Prostate gland (tissue), 2 donors: ENCODE data around the gene ARHGEF28. TPM values are rescaled to one million over a fixed set of nuclear protein-coding genes. Genes with fewer than 3 reads are reported as not detected.
A peak's percentile ranks its signal among the peaks of the same experiment; 100 is the strongest.

Experiments
- DNase-seq: peaks from one replicate; pipeline ENCODE4 v3.0.0-alpha.2; 2019; ENCODE audit warnings: low spot score
- H3K27ac ChIP-seq, 2 donors: fragments of 200-600 bp; sonication (generic); 2 replicates each; pipeline ENCODE4 v1.5.1; 2017 to 2019
- H3K27me3 ChIP-seq: fragments of 200-600 bp; sonication (generic); replicated peaks from 2 replicates; pipeline ENCODE4 v1.5.1; 2019; ENCODE audit not compliant: insufficient read depth
- H3K36me3 ChIP-seq, 2 donors: fragments of 200-600 bp; sonication (generic); 1 replicate in 1 of 2; 2 replicates in 1 of 2; pipeline versions ENCODE4 v1.5.1 to v1.8.1; 2017 to 2019
- H3K4me1 ChIP-seq: fragments of 200-600 bp; sonication (generic); replicated peaks from 2 replicates; pipeline ENCODE4 v1.5.1; 2019
- H3K4me3 ChIP-seq, 2 donors: fragments of 200-600 bp; sonication (generic); 2 replicates each; pipeline ENCODE4 v1.5.1; 2017 to 2019
- H3K9me3 ChIP-seq: fragments of 200-600 bp; sonication (generic); 2 replicates; pipeline ENCODE4 v1.5.1; 2017
- CTCF ChIP-seq, 4 experiments: fragments of 200-600 bp in 2 of 4; fragments of 450-650 bp in 2 of 4; sonication (generic) in 2 of 4; IDR thresholded peaks; 1 replicate in 3 of 4; 2 replicates in 1 of 4; pipeline ENCODE4 v1.5.1; 2016 to 2019; ENCODE audit warnings: antibody characterized with exemption in 4 of 4, mild to moderate bottlenecking in 2 of 4, moderate library complexity in 2 of 4
- POLR2A ChIP-seq: fragments of 450-650 bp; IDR thresholded peaks from one replicate; pipeline ENCODE4 v1.6.1; 2016; ENCODE audit warnings: antibody characterized with exemption, mild to moderate bottlenecking
- POLR2AphosphoS5 ChIP-seq: sonication (generic); formaldehyde crosslinking; IDR thresholded peaks from one replicate; pipeline ENCODE4 v1.6.1; 2017; ENCODE audit warnings: antibody characterized with exemption
- WGBS: methylation state at CpG from one replicate; pipeline ENCODE4 v1.1.5; 2018; 5-methylcytosine and 5-hydroxymethylcytosine counted together
- intact Hi-C: fragments of 100-400 bp; cut with DNase I; formaldehyde crosslinking; loops from one replicate; pipeline ENCODE4 v1.14.2; 2022
- total RNA-seq, 2 donors: library from RNA; depleted of rRNA; stranded (reverse); fragments of >200 nt; gene quantifications; one replicate each; pipeline ENCODE4 v1.1.0, GENCODE V29; 2016

The ARHGEF28 gene
- total RNA-seq, 2 donors from 2014 or later = 18.9 to 28.3 TPM

- WGBS = 66% methylated on average over 4 of the region's 4 CpGs
- H3K27ac ChIP-seq = no peak overlapping the region
These were observed 114.3 kb downstream of the ARHGEF28 start for GRCh38 chr5:73740274-73740790.

GRCh38 chr5:73743161-73743560 is 117.2 kb downstream of the ARHGEF28 start:
- no peak for TF ChIP-seq POLR2AphosphoS5
- no peak for TF ChIP-seq POLR2A
- TF ChIP-seq CTCF (IDR thresholded peaks at IDR 0.05) = no peak
- WGBS = 80% methylated on average over 2 of the region's 2 CpGs
- no peak for DNase-seq
- Histone ChIP-seq H3K27ac (no peak overlapping the region), H3K9me3 (no peaks in the 10 kb centered on the region), H3K36me3 (no peaks in the 10 kb centered on the region), H3K4me3 (no peak overlapping the region), H3K27me3 (no peaks in the 10 kb centered on the region), H3K4me1 (no peaks in the 10 kb centered on the region)
- intact Hi-C loops = no loop called here

More at GRCh38 chr5:73740274-73740790, 114.3 kb downstream of the ARHGEF28 start:
- Histone ChIP-seq H3K9me3 (no peaks in the 10 kb centered on the region), H3K27me3 (no peaks in the 10 kb centered on the region), H3K4me1 (no peaks in the 10 kb centered on the region), H3K36me3 (no peaks in the 10 kb centered on the region), H3K4me3 (no peak overlapping the region)
- intact Hi-C loops = no loop called here
- no peak for TF ChIP-seq POLR2A
- DNase-seq = no peak

- Histone ChIP-seq H3K4me3 (no peak overlapping the region), H3K36me3 (no peaks in the 10 kb centered on the region), H3K9me3 (no peaks in the 10 kb centered on the region), H3K27me3 (no peaks in the 10 kb centered on the region), H3K27ac (no peak overlapping the region), H3K4me1 (no peaks in the 10 kb centered on the region)
- no peak for TF ChIP-seq POLR2A
- peak; percentile 37 for TF ChIP-seq POLR2AphosphoS5
- 6% methylated on average over 1 of the region's 1 CpG for WGBS
- DNase-seq = no peak
- intact Hi-C loops = no loop called here
These were observed 119.8 kb downstream of the ARHGEF28 start for GRCh38 chr5:73745836-73746235.

- H3K27ac ChIP-seq = no peak overlapping the region
- intact Hi-C loops = no loop called here
- H3K27me3 ChIP-seq = no peaks in the 10 kb centered on the region
- H3K9me3 ChIP-seq = no peaks in the 10 kb centered on the region
- 73% methylated on average over 2 of the region's 2 CpGs for WGBS
- TF ChIP-seq POLR2AphosphoS5 = no peak
- no peak for TF ChIP-seq POLR2A
- TF ChIP-seq CTCF (IDR thresholded peaks at IDR 0.05) = no peak
- H3K4me3 ChIP-seq = no peak overlapping the region
- H3K36me3 ChIP-seq = no peaks in the 10 kb centered on the region
- no peaks in the 10 kb centered on the region for H3K4me1 ChIP-seq
- DNase-seq = no peak
These were observed 120.6 kb downstream of the ARHGEF28 start for GRCh38 chr5:73746608-73747007.

GRCh38 chr5:73747696-73748380 is 121.8 kb downstream of the ARHGEF28 start:
- H3K27ac ChIP-seq = no peak overlapping the region

More at GRCh38 chr5:73747696-73748380, 121.8 kb downstream of the ARHGEF28 start:
- 60% methylated on average over 7 of the region's 7 CpGs for WGBS
- H3K27me3 ChIP-seq = no peaks in the 10 kb centered on the region
- TF ChIP-seq CTCF (IDR thresholded peaks at IDR 0.05) (no peak), POLR2AphosphoS5 (no peak), POLR2A (no peak)
- no peaks in the 10 kb centered on the region for H3K36me3 ChIP-seq
- no peak for DNase-seq
- no peak overlapping the region for H3K4me3 ChIP-seq
- no peaks in the 10 kb centered on the region for H3K4me1 ChIP-seq
- H3K9me3 ChIP-seq = no peaks in the 10 kb centered on the region
- intact Hi-C loops = no loop called here
